ENCODE data around the gene CAMK1.
"Not testable (repeated sequence)": the region's sequence is repeated elsewhere in the genome, so short reads cannot be mapped to it uniquely, and the experiment has no call there.

CAMK1 gene

GRCh38 chr3:9792405-9793160 lies 22.8 kb upstream of the CAMK1 start, which contains the start of the genes ARPC4 and TADA3:
ARPC4 (plus strand) TSS chr3:9793082; CDS start chr3:9793122, 40 bp downstream.
TADA3 (minus strand) TSS chr3:9792473; CDS start chr3:9791466, 1,007 bp downstream.
- peak; percentile 92 to 94 for DNase-seq

GRCh38 chr3:9791790-9792404 lies 22.1 kb upstream of the CAMK1 start:
- DNase-seq, result no peak

GRCh38 chr3:9791127-9791526 lies 21.4 kb upstream of the CAMK1 start:
- no peak for DNase-seq

GRCh38 chr3:9787714-9788113 lies 18.0 kb upstream of the CAMK1 start:
- DNase-seq, result peak in 1 of 2 donors; percentile 30

GRCh38 chr3:9786825-9787669 lies 17.3 kb upstream of the CAMK1 start:
- DNase-seq, result peak in 1 of 2 donors; percentile 20

DNA sequence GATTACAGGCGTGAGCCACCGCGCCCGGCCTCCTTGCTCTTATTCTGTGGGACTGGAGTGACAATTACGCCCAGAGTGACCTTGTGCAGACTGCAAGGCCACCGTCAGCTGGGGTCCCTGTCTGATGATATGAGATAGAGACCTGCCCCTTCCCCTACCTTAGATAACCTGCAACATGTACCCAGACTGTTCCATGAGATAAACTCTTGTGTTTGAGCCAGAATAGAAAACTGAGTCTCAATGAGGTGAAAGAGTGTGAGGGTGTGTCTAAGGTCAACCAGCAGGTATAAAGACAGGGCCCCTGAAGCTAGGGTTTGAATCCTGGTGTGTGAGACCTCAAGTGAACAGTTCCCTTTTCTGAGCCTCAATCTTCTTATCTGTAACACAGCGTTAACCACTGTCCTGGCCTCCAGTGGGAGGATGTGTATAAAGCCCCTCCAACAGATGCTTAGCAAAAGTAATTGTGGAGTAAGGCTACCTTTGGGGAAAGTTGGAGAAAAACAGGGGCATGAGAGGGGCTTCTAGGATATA lies 16.5 kb upstream of the CAMK1 start:
- DNase-seq, result no peak

GRCh38 chr3:9785602-9786001 lies 15.9 kb upstream of the CAMK1 start:
- no peak for DNase-seq

DNA sequence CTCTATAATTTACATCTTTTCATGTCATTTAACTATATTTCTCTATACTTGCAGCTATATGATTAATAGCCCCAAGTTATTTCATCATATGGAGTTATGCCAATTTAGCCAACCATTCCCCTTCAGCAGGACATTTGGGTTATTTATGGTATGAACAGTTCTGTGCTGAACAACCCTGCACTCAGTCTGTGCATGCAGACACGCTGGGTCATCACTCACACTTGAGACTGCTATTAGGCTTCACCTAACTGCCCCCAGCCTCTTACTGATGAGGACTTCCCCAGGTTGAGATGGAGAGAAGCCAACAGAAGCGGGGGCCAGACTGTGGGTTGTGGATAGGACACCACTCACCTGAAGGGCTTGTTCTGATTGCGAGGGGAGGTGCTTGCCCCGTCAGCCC lies 15.2 kb upstream of the CAMK1 start:
- no peak for DNase-seq

DNA sequence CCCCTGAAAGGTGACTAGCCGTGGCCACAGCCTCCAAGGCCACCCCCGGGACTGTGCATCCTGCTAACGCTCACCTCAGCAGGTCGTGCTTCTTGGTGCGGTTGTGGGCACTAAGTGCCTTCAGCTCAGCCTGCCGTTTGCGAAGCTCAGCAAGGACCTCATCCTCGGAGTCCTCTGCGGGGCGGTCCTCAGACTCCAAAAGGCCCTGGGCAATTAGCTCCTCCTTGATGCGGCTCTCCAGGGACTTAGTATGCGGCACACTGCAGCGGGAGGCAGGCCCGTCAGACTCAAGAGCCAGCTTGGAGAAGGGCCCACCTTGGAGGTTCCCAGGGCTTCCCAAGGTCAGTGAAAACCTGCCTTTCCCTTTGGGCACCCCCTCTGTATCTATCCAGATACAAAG lies 14.2 kb upstream of the CAMK1 start:
- DNase-seq, result no peak

GRCh38 chr3:9782770-9783169 lies 13.0 kb upstream of the CAMK1 start:
- peak in 1 of 2 donors; percentile 45 for DNase-seq

DNA sequence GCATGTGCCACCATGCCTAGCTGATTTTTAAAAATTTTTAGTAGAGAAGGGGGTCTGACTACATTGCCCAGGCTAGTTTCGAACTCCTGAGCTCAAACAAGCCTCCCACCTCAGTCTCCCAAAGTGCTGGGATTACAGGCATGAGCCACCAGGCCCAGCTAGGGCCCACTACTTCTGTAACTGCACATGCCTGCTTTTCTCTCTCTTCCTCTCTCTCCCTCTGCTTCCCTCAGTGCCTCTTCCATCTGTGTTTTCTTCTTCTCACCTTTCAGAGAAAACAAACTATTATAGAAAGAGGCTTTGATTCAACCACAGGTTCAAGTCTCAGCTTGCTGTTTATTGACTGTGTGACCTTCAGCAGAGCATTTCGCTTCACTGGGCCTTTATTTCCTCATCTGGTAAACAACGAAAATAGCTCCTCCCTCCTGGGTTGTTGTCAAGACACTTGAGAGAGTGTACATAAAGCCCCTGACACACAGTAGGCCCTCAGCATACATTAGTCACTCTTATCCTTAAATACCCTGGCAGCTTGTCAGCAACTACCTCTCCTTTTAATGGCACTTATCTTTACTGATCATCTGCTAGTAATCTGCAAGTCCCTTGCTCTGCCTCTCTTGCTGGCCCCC lies 12.3 kb upstream of the CAMK1 start:
- no peak for DNase-seq

DNA sequence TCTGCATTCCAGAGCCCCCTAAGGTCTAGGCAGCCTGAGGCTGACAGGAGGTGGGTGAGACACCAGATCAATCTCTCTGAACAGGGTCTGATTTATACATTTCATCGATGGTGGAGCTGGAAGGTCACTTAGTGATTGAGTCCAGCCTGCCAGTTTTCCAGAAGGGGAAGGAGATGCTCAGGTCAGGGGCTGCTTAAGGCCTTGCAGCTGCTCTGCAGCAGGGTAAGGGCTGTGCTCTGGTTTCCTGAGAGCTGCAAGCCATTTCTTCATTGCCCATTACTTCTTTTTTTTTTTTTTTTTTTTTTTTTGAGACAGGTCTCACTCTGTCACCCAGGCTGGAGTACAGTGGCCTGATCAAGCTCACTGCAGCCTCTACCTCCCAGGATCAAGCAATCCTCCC lies 11.8 kb upstream of the CAMK1 start:
- no peak for DNase-seq

DNA sequence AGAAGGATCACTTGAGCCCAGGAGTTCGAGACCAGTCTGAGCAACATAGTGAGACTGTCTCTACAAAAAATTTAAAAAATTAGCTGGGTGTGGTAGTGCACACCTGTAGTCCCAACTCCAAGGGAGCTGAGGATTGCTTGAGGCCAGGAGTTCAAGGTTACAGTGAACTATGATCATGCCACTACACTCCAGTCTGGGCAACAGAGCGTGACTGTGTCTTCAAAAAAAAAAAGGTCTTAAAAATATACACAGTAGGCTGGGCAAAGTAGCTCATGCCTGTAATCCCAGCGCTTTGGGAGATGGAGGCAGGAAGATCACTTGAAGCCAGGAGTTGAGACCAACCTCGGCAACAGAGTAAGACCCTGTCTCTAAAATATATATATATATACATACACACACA lies 11.2 kb upstream of the CAMK1 start:
- DNase-seq, result no peak

GRCh38 chr3:9780458-9780812 lies 10.7 kb upstream of the CAMK1 start:
- DNase-seq, result no peak

GRCh38 chr3:9779721-9780457 lies 10.1 kb upstream of the CAMK1 start:
- peak; percentile 41 to 55 for DNase-seq

DNA sequence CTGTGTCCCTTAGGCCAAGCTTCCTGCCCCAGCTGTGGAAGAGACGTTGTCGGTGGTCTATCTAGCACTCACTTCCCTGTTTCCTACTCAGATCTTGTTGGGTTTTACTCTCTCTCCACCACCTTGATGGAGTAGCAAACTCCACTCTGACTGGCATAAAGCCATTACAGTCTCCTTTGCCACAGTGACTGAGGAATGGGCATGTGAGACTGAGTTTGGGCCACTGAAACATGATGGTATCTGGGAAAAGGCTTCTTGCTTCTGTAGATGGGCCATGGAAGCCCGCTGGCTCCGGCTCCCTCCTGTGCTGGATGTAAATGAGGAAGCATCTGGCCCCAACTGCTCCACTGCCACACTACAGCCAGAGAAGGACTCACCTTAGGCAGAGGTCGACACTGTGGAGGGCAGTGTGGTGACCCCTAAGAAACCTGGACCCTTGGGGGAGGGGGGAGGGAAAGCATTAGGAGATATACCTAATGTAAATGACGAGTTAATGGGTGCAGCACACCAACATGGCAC lies 9.4 kb upstream of the CAMK1 start:
- no peak for DNase-seq

DNA sequence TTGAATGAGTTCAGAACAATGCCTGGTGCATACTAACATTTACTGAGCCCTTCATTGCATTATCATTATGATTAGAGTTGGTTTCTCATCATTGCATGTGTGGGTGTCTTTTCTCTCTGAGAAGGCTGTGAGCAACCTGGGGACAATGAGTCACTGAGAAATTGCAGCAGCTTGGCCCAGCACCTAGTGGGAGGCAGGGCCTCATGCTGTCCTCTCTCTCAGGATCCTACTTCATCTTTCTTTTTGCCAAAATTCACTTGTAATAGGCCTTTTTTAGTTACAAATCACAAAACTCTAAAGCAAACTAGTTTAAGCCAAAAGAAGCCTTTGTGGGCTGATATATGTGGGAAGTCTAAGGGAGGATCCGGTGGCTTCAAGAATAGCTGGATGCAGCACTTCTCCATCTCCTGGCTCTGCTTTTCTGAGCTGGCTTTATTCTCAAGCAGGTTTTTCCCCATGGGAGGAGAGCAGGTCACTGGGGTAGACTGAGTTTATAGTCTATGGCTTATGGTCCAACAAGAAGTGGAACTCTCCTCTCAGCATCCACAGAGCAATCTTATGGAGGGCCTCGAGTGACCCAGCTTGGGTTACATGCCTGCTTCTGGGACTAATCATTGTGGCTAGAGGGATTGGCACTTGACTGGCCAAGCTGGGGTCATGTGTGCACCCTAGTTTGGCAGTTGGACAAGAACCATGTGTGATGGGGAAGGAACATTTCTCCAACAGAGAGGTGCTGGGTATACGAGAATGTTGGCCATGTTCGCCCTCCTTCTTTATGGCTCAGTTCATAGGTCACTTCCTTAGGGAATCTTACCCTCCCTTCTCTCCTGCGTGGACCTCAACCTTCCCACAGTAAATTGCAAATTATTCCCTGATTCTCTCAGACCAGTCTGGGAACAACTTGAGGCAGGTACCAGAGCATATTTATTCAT lies 8.7 kb upstream of the CAMK1 start:
- DNase-seq, result no peak

GRCh38 chr3:9777694-9778021 lies 7.9 kb upstream of the CAMK1 start:
- DNase-seq, result no peak

DNA sequence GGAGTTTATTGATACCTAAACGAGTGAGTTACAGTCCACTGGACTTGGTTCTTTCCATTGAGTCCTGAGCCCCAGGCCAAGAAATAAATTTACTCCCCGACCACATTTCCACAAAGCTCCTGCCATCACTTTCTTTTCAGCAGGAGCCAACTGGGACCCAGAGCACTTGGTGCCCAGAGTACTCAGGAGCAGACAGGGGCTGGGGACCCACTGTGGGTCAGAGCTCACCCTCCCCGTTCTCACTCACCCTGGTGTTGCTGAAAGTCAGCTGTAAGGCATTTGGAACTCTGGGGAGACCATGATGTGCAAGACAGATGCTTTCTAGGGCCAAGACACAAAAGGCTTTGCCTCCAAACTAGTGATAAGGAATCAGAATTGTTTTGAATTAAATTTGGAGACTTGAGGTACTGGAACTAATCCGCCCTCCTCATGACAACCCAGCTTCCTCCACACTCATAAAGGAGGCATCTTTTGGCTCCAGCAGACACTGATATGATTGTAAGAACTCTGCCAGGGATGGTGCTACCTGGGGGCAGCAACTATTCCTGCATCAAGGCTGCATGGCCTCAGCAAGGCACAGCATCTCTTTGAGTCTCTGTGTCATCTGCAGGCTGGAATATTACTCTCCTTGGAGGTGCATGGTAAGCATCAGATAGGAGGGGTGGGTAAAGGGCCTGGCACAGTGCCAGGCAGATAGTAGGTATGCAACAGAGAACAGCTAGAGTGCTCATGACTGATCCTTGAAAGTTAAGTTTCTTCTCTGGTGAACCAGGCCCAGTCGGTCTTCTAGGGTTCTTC lies 7.3 kb upstream of the CAMK1 start:
- no peak for DNase-seq

- not testable (repeated sequence) for DNase-seq
Measured at GRCh38 chr3:9771007-9771406, 1.3 kb upstream of the CAMK1 start.

All from CD4-positive, alpha-beta T cell treated with Interleukin-4 for 1 hour (primary cell).